H1 (cell line): ENCODE data around the gene PRPF31.

Experiments
- CHD2 ChIP-seq: IDR thresholded peaks from 2 replicates; pipeline ENCODE4 v1.6.1; 2012; ENCODE audit warnings: low read length, improper control_type of control experiment
- CTCF ChIP-seq, 3 experiments: IDR thresholded peaks; 1 replicate in 2 of 3; 2 replicates in 1 of 3; pipeline versions ENCODE4 v1.5.1 to v1.6.1; 2011; ENCODE audit warnings: low read length in 3 of 3, mild to moderate bottlenecking in 3 of 3, inconsistent platforms in 2 of 3, low read depth in 1 of 3, moderate library complexity in 1 of 3; ENCODE audit not compliant: insufficient read depth in 1 of 3; ENCODE audit errors: control extremely low read depth in 1 of 3
- EP300 ChIP-seq, 2 experiments: IDR thresholded peaks; 1 replicate in 1 of 2; 2 replicates in 1 of 2; pipeline ENCODE4 v1.6.1; 2011 to 2012; ENCODE audit warnings: low read depth in 2 of 2, low read length in 2 of 2, mild to moderate bottlenecking in 2 of 2, borderline replicate concordance in 1 of 2, inconsistent platforms in 1 of 2, moderate library complexity in 1 of 2
- MAFK ChIP-seq: IDR thresholded peaks from 2 replicates; pipeline ENCODE4 v1.6.1; 2012; ENCODE audit warnings: low read depth, mild to moderate bottlenecking, improper control_type of control experiment, low read length
- POLR2AphosphoS5 ChIP-seq: IDR thresholded peaks from 2 replicates; pipeline ENCODE4 v1.6.1; 2011; ENCODE audit warnings: low read depth, low read length
- RBBP5 ChIP-seq: IDR thresholded peaks from 2 replicates; pipeline ENCODE4 v1.7.1; 2012; ENCODE audit warnings: low read depth, mild to moderate bottlenecking, inconsistent platforms, low read length, moderate library complexity, borderline replicate concordance
- RXRA ChIP-seq: IDR thresholded peaks from 2 replicates; pipeline ENCODE4 v1.6.1; 2011; ENCODE audit warnings: low read depth, mild to moderate bottlenecking, low read length, moderate library complexity; ENCODE audit not compliant: insufficient read depth
- SAP30 ChIP-seq: fragments of 300-600 bp; sonication (generic); IDR thresholded peaks from 2 replicates; pipeline ENCODE4 v1.7.1; 2012; ENCODE audit warnings: low read length, moderate library complexity, mild to moderate bottlenecking, inconsistent platforms; ENCODE audit not compliant: insufficient read depth, insufficient replicate concordance
- SIX5 ChIP-seq: IDR thresholded peaks from 2 replicates; pipeline ENCODE4 v1.6.1; 2011; ENCODE audit warnings: mild to moderate bottlenecking, low read depth, low read length
- SP1 ChIP-seq: IDR thresholded peaks from 2 replicates; pipeline ENCODE4 v1.6.1; 2011; ENCODE audit warnings: low read depth, low read length
- SUZ12 ChIP-seq: fragments of 200-600 bp; sonication (generic); IDR thresholded peaks from 2 replicates; pipeline ENCODE4 v1.6.1; 2012; ENCODE audit warnings: mild to moderate bottlenecking, inconsistent platforms, low read length, moderate library complexity, mixed read lengths
- TBP ChIP-seq: IDR thresholded peaks from 2 replicates; pipeline ENCODE4 v1.6.1; 2011; ENCODE audit warnings: low read depth, low read length, improper control_type of control experiment
- USF2 ChIP-seq: IDR thresholded peaks from 2 replicates; pipeline ENCODE4 v1.6.1; 2011; ENCODE audit warnings: low read length, improper control_type of control experiment

- TF ChIP-seq SUZ12 (no peak), SAP30 (no peak), TBP (no peak), CTCF (IDR thresholded peaks at IDR 0.05; ENCODE audit: control extremely low read depth in 1 of 3, insufficient read depth in 1 of 3, low read depth in 1 of 3, low read length in 3 of 3) (no peak), EP300 (IDR thresholded peaks at IDR 0.05; ENCODE audit: borderline replicate concordance in 1 of 2, low read depth in 2 of 2, low read length in 2 of 2) (no peak), USF2 (no peak), RBBP5 (no peak), POLR2AphosphoS5 (no peak), MAFK (no peak), CHD2 (no peak), SP1 (no peak), SIX5 (no peak), RXRA (no peak)
Observed at GRCh38 chr19:54128796-54129616, 13.5 kb downstream of the PRPF31 start.
